Sigmoid colon (tissue), 7 donors: Measurements from ENCODE around the gene CTSL. TPM values are rescaled to one million over a fixed set of nuclear protein-coding genes. Genes with fewer than 3 reads are reported as not detected.

ENCODE experiments used
- DNase-seq: peaks from one replicate; pipeline ENCODE4 v3.0.0-alpha.2; 2019
- H3K27ac ChIP-seq, 4 donors: fragments of 200-600 bp; sonication (generic); one replicate each; pipeline ENCODE4 v1.5.1; 2016 to 2019; ENCODE audit warnings: mild to moderate bottlenecking in 1 of 4
- H3K27me3 ChIP-seq, 3 donors: fragments of 200-600 bp; sonication (generic); one replicate each; pipeline ENCODE4 v1.5.1; 2019; ENCODE audit warnings: mild to moderate bottlenecking in 1 of 3
- H3K36me3 ChIP-seq, 4 donors: fragments of 200-600 bp; sonication (generic); one replicate each; pipeline ENCODE4 v1.5.1; 2016 to 2019
- H3K4me1 ChIP-seq, 4 donors: fragments of 200-600 bp; sonication (generic); one replicate each; pipeline ENCODE4 v1.5.1; 2017 to 2019
- H3K4me3 ChIP-seq, 4 donors: fragments of 200-600 bp; sonication (generic); one replicate each; pipeline ENCODE4 v1.5.1; 2017 to 2019; ENCODE audit warnings: mild to moderate bottlenecking in 2 of 4, moderate library complexity in 1 of 4
- H3K9me3 ChIP-seq, 4 donors: fragments of 200-600 bp in 3 of 4; sonication (generic) in 3 of 4; one replicate each; pipeline versions ENCODE4 v1.5.1 to v1.6.1; 2013 to 2019
- CTCF ChIP-seq, 4 experiments: fragments of 450-650 bp in 3 of 4; fragments of 200-600 bp in 1 of 4; IDR thresholded peaks; one replicate each; pipeline ENCODE4 v1.5.1; 2016 to 2019; ENCODE audit warnings: antibody characterized with exemption in 4 of 4, mild to moderate bottlenecking in 3 of 4, moderate library complexity in 2 of 4
- EP300 ChIP-seq, 4 donors: sonication (generic); formaldehyde crosslinking; IDR thresholded peaks; one replicate each; pipeline ENCODE4 v1.6.1; 2017; ENCODE audit warnings: antibody characterized with exemption in 4 of 4
- POLR2A ChIP-seq, 2 donors: fragments of 450-650 bp; IDR thresholded peaks; one replicate each; pipeline ENCODE4 v1.6.1; 2016; ENCODE audit warnings: antibody characterized with exemption in 2 of 2, mild to moderate bottlenecking in 2 of 2, moderate library complexity in 2 of 2
- POLR2AphosphoS5 ChIP-seq, 4 donors: sonication (generic); formaldehyde crosslinking; IDR thresholded peaks; one replicate each; pipeline ENCODE4 v1.6.1; 2017; ENCODE audit warnings: antibody characterized with exemption in 4 of 4
- WGBS, 2 donors: extraction: QIAGEN DNeasy Blood & Tissue Kit; methylation state at CpG; one replicate each; pipeline ENCODE4 v1.1.7; 2013; 5-methylcytosine and 5-hydroxymethylcytosine counted together
- intact Hi-C: fragments of 100-400 bp; cut with DNase I; formaldehyde crosslinking; loops from one replicate; pipeline ENCODE4 v1.15.1; 2023
- polyA plus RNA-seq, 3 donors: library from polyadenylated mRNA; stranded (reverse); fragments of 200-250 nt; gene quantifications; one replicate each; pipeline ENCODE4 v1.2.3, GENCODE V29; 2013
- total RNA-seq, 4 donors: library from RNA; depleted of rRNA; stranded (reverse); fragments of >200 nt; gene quantifications; one replicate each; pipeline ENCODE4 v1.1.0, GENCODE V29; 2016
- donor health status: healthy with polysubstance abuse.
- donor health status: Bipolar disorder and iron deficiency.
- donor health status: healthy.

Gene CTSL
- 100 to 1,000 TPM; 107 to 179 (median 147) TPM for total RNA-seq
- 10 to 100 TPM; 35.4 to 96.6 (median 92.1) TPM for polyA plus RNA-seq

- no peaks in the 10 kb centered on the region for H3K27me3 ChIP-seq
- H3K27ac ChIP-seq: peak within 1 kb of the TSS; percentile 94 to 97 (median 95)
- DNase-seq: peak; percentile 98
- peak within 1 kb of the TSS; percentile 59 to 83 (median 72) for H3K4me3 ChIP-seq
- H3K36me3 ChIP-seq: peaks cover 6 to 39% (median 18%) of the 10 kb centered on the region in 4 donors
- peak in 1 of 4 donors; percentile 42 for TF ChIP-seq EP300 (IDR thresholded peaks at IDR 0.05)
- TF ChIP-seq POLR2A (IDR thresholded peaks at IDR 0.05): peak in 1 of 2 donors; percentile 63
- peak in 1 of 4 experiments; percentile 19 for TF ChIP-seq CTCF (IDR thresholded peaks at IDR 0.05)
- TF ChIP-seq POLR2AphosphoS5 (IDR thresholded peaks at IDR 0.05): peak; percentile 81 to 93 (median 90)
- intact Hi-C loops: loop anchor here (2.0 to 5.0 kb wide), 4 partner anchors 39 to 661 kb away; partner anchors contain the start of genes CDK20 and SPIN1
- no peaks in the 10 kb centered on the region for H3K9me3 ChIP-seq
- 1% methylated on average over 67 of the region's 67 CpGs for WGBS, 2 donors
- peaks cover 0 to 51% (median 36%) of the 10 kb centered on the region in 4 donors for H3K4me1 ChIP-seq
Measured at GRCh38 chr9:87725900-87726709, at the start of gene CTSL. Gene CTSL (plus strand): TSS chr9:87726119. CDS start chr9:87727604, 1,485 bp downstream.

- WGBS, 2 donors: 72 to 81% methylated on average over 14 of the region's 14 CpGs
- peak overlapping the region in 3 of 4 donors; percentile 18 to 39 (median 34) for H3K27ac ChIP-seq
- intact Hi-C loops: loop anchor here (10.0 kb wide), 1 partner anchor 898 kb away; no protein-coding TSS in a partner anchor
- peaks cover 0 to 27% (median 15%) of the 10 kb centered on the region in 4 donors for H3K4me1 ChIP-seq
- peak; percentile 88 for DNase-seq
- no peak overlapping the region for H3K4me3 ChIP-seq
- no peaks in the 10 kb centered on the region for H3K9me3 ChIP-seq
- H3K27me3 ChIP-seq: no peaks in the 10 kb centered on the region
- H3K36me3 ChIP-seq: peaks cover 11 to 37% (median 14%) of the 10 kb centered on the region in 4 donors
- TF ChIP-seq POLR2AphosphoS5 (IDR thresholded peaks at IDR 0.05): peak in 2 of 4 donors; percentile 26 to 30
- no peak for TF ChIP-seq CTCF (IDR thresholded peaks at IDR 0.05)
Measured at GRCh38 chr9:87676976-87677775, 48.7 kb upstream of the CTSL start.

GRCh38 chr9:87677776-87678587 is 47.9 kb upstream of the CTSL start:
- TF ChIP-seq POLR2A (IDR thresholded peaks at IDR 0.05) (no peak), EP300 (IDR thresholded peaks at IDR 0.05) (no peak), CTCF (IDR thresholded peaks at IDR 0.05) (no peak), POLR2AphosphoS5 (IDR thresholded peaks at IDR 0.05) (no peak)
- Histone ChIP-seq H3K27me3 (no peaks in the 10 kb centered on the region), H3K4me3 (no peak overlapping the region), H3K36me3 (peaks cover 3 to 36% (median 14%) of the 10 kb centered on the region in 4 donors), H3K27ac (peak overlapping the region in 2 of 4 donors; percentile 18 to 39), H3K4me1 (peaks cover 0 to 27% (median 15%) of the 10 kb centered on the region in 4 donors), H3K9me3 (no peaks in the 10 kb centered on the region)
- intact Hi-C loops: loop anchor here (2.0 to 10.0 kb wide), 2 partner anchors 135 to 897 kb away; no protein-coding TSS in a partner anchor
- WGBS, 2 donors: 89% methylated on average over 17 of the region's 17 CpGs
- DNase-seq: no peak
